IPS-18c (cell line): ENCODE measurements around the gene PSMA3.
A peak's percentile ranks its signal among the peaks of the same experiment; 100 is the strongest.

Experiments used
- H3K4me3 ChIP-seq: 2 replicates; pipeline ENCODE4 v1.7.0; 2013; ENCODE audit warnings: low read depth, mild to moderate bottlenecking, low read length, moderate library complexity; ENCODE audit not compliant: insufficient read depth
- H3K9me3 ChIP-seq: one replicate; pipeline ENCODE4 v1.6.1; 2013; ENCODE audit warnings: mild to moderate bottlenecking, low read length, moderate library complexity; ENCODE audit not compliant: control insufficient read depth, insufficient read depth

Gene PSMA3

GRCh38 chr14:58244556-58245387, at the start of gene PSMA3:
Gene PSMA3 (plus strand): TSS chr14:58244843. CDS start chr14:58244921, 78 bp downstream.
- Histone ChIP-seq H3K9me3 (no peaks in the 10 kb centered on the region), H3K4me3 (peak within 1 kb of the TSS; percentile 88)

- no peaks in the 10 kb centered on the region for H3K9me3 ChIP-seq
These were observed 48.4 kb upstream of the PSMA3 start for GRCh38 chr14:58196198-58196597.

GRCh38 chr14:58198086-58198485, 46.6 kb upstream of the PSMA3 start:
- no peak overlapping the region for H3K4me3 ChIP-seq
- no peaks in the 10 kb centered on the region for H3K9me3 ChIP-seq

More at GRCh38 chr14:58196198-58196597, 48.4 kb upstream of the PSMA3 start:
- H3K4me3 ChIP-seq: no peak overlapping the region

- Histone ChIP-seq H3K4me3 (peak within 1 kb of the TSS; percentile 92), H3K9me3 (no peaks in the 10 kb centered on the region)
These were observed 44.7 kb upstream of the PSMA3 start, which contains the start of gene ACTR10 for GRCh38 chr14:58199726-58200479. Gene ACTR10 (plus strand): TSS chr14:58200149. CDS start chr14:58200218, 69 bp downstream.

DNA sequence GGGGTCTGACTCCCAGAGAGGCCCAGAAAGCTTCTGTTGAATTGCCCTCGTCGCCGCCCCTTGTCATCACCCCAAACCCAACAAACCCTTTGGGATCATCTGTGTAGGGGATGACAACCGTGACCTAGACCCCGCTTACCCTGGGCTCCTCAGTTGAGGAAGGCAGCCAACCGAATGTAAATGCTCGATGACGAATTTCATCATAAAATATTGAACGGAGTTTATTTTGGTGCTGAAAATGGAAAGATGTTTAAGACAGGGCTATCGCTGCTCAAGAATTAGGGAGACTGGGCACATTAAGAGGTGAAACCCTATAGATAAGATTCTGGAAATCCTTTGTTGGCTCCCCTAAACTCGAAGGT, 44.2 kb upstream of the PSMA3 start:
- Histone ChIP-seq H3K9me3 (no peaks in the 10 kb centered on the region), H3K4me3 (peak overlapping the region; percentile 92)

- Histone ChIP-seq H3K4me3 (peak overlapping the region; percentile 92), H3K9me3 (no peaks in the 10 kb centered on the region)
These were observed 43.8 kb upstream of the PSMA3 start for GRCh38 chr14:58200846-58201245.

- H3K4me3 ChIP-seq: no peak overlapping the region
- no peaks in the 10 kb centered on the region for H3K9me3 ChIP-seq
These were observed 31.5 kb upstream of the PSMA3 start for GRCh38 chr14:58213176-58213575.

GRCh38 chr14:58215191-58215914, 29.3 kb upstream of the PSMA3 start:
- Histone ChIP-seq H3K4me3 (no peak overlapping the region), H3K9me3 (no peaks in the 10 kb centered on the region)

- Histone ChIP-seq H3K4me3 (no peak overlapping the region), H3K9me3 (no peaks in the 10 kb centered on the region)
These were observed 28.1 kb upstream of the PSMA3 start for GRCh38 chr14:58216544-58216943.

GRCh38 chr14:58227096-58227819, 17.4 kb upstream of the PSMA3 start:
- H3K4me3 ChIP-seq: no peak overlapping the region
- H3K9me3 ChIP-seq: no peaks in the 10 kb centered on the region

GRCh38 chr14:58238252-58239243, 6.1 kb upstream of the PSMA3 start:
- no peaks in the 10 kb centered on the region for H3K9me3 ChIP-seq
- peak overlapping the region; percentile 10; the same call in 1 of the 2 replicates for H3K4me3 ChIP-seq

DNA sequence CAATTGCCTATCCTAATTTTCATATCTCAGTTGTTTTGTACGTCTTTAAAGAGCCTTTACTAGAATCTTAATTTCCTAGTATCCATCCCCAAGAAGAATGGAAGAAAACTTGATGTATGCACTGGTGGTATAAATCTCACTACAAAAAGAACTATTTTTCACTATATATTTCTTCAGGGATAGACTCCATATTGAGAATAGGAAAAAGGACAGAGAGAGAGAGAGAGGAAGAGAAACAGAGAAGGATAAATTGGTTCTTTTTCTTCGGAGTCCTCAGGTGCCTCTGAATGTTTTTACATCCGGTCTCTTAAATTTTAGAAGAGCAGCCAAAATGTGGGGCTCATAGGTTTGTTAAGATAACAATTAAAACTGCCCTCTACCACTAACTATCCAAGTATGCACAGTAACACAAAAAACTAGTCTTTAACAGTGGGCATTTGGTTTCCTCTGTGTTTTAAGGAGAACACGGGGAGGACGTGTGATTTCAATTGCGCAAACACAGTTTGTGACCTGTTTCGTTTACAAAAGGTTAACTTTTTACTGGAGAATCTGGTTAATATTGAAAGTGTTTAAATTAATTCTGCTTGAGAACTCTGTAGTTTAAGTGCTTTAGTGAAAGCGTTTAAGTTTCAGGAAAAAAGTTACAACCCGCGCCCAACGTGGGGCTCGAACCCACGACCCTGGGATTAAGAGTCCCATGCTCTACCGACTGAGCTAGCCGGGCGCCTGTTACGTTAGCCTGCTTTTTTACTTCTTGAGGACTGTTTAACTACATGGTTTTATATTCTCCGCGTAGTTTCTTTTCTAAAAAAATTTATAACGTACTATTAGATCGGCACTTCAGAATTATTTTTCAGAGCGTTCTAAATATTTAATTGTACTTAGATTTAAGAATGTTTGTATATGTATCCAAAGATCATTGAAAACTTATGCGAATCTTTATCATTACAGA, 5.1 kb upstream of the PSMA3 start:
- H3K4me3 ChIP-seq: peak overlapping the region; percentile 64
- H3K9me3 ChIP-seq: no peaks in the 10 kb centered on the region

- Histone ChIP-seq H3K4me3 (peak overlapping the region; percentile 88; the same call in 1 of the 2 replicates), H3K9me3 (no peaks in the 10 kb centered on the region)
These were observed 670 bp upstream of the PSMA3 start for GRCh38 chr14:58243790-58244555.

- Histone ChIP-seq H3K9me3 (no peaks in the 10 kb centered on the region), H3K4me3 (peak overlapping the region; percentile 88)
These were observed 919 bp downstream of the PSMA3 start for GRCh38 chr14:58245562-58245961.
